GM19238 (cell line): ENCODE measurements around the gene AGPAT4.
"Not testable (repeated sequence)": the region's sequence is repeated elsewhere in the genome, so short reads cannot be mapped to it uniquely, and the experiment has no call there.

ENCODE experiments used
- DNase-seq: peaks from one replicate; pipeline ENCODE4 v3.0.0; 2011; ENCODE audit warnings: low spot score; ENCODE audit not compliant: insufficient read length

AGPAT4 gene

GRCh38 chr6:161273752-161274487 lies at the start of gene AGPAT4:
AGPAT4 (minus strand) TSS chr6:161274061; CDS start chr6:161232213, 41,848 bp downstream.
- peak; percentile 83 for DNase-seq

GRCh38 chr6:161319231-161319630 lies 45.4 kb upstream of the AGPAT4 start:
- no peak for DNase-seq

- no peak for DNase-seq
Observed at GRCh38 chr6:161318456-161318855, 44.6 kb upstream of the AGPAT4 start.

- no peak for DNase-seq
Observed at GRCh38 chr6:161316531-161316930, 42.7 kb upstream of the AGPAT4 start.

- not testable (repeated sequence) for DNase-seq
Observed at GRCh38 chr6:161315246-161315917, 41.5 kb upstream of the AGPAT4 start.

DNA sequence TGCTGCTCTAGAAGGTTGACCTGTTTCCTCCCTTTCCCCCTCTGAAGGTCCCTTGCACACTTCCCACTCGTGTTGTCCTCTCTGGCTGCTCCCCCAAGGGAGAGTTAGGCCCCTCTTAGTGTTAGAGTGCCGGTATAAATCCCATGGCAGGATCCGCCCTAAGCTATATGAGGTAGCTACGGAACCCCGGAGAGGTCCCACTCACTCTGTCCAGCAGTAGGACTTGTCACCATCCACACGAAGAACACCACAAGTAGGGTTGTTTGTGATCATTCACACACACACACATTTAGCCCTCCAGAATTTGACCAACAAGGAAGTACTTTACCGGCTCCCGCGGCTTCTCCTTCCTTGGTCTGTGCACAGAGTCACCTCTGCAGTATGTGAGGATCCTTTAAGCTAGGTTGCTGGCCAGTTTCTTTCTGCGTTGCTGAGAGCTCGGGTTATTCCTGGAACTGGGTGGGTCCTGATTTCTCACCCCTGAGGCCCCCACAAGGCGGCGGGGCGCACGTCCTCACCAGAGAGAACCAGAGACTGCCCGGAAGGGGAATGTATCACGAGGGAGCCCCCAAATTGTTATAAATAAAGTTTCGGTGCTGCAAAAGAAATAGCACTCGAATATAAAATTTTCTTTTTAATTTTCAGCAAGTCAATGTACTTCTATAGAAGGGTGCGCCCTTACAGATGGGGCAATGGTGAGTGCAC lies 40.8 kb upstream of the AGPAT4 start:
- DNase-seq: not testable (repeated sequence)

DNA sequence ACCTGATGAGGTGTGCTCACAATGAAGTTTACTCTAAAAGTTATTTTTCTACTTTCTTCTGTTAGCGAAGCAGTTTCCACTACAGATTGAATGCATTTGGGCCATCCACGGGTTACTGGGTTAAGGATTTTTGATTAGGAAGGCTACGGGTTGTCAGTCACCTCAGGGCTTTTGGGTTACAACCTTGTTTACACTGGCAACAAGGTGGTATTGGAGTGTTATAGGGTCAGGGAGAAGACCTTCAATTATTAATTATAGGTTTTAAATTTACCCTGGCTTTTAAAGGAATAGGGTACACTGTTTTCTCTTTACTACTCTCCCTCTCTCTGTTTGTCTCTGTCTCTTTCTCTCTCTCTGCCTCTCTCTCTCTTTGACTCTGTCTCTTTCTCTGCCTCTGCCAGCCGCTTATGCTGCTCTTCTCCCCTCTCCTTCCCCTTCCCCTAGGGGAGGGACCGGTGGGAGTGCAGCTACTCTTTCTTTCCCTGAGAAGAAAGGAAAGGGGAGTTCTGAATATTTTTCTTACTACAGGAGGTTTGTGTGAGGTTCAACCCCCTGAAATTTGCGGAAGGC lies 40.2 kb upstream of the AGPAT4 start:
- DNase-seq: no peak

- not testable (repeated sequence) for DNase-seq
Observed at GRCh38 chr6:161313475-161313874, 39.6 kb upstream of the AGPAT4 start.

DNA sequence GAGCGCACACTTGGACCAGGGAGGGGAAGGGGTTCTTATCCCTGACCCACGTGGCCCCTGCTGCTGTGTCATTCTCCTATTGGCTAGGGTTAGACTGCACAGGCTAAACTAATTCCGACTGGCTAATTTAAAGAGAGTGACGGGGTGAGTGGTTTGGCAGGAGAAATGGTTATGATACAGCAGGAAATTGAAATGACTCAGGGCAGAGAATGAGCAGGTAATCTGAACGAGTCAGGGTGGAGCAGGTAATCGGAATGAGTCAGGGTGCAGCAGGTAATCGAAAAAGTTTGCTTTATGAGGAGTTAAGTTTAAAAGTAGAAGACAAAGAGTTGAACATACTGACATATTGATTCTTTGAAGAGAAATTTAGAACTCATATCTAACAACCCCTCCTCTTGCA lies 35.9 kb upstream of the AGPAT4 start:
- not testable (repeated sequence) for DNase-seq

DNA sequence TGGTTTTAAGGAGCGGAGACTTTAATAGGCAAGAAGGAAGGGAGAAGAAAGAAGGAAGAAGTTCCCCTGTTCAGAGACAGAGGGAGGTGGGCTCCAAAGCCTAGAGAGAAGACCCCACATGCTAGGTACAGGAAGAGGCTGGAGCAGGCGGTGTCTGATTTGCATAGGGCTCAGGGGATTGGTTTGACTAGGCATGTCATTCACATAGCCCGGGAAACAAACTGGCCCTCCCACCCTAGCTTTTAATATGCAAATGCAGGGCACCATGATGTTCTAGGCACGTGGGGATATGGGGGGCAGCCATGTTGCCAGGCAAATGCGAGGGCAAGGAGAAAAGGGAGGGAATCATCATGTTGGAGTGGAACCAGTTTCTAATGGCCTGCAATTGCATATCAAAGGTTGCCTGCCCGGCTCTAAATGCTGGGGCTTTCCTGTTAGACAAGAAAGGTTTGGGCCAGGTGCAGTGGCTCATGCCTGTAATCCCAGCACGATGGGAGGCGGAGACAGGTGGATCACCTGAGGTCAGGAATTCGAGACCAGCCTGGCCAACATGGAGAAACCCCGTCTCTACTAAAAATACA lies 34.3 kb upstream of the AGPAT4 start:
- no peak for DNase-seq

GRCh38 chr6:161305860-161306259 lies 32.0 kb upstream of the AGPAT4 start:
- no peak for DNase-seq

GRCh38 chr6:161303628-161304340 lies 29.9 kb upstream of the AGPAT4 start:
- no peak for DNase-seq

GRCh38 chr6:161302949-161303348 lies 29.1 kb upstream of the AGPAT4 start:
- DNase-seq: no peak

DNA sequence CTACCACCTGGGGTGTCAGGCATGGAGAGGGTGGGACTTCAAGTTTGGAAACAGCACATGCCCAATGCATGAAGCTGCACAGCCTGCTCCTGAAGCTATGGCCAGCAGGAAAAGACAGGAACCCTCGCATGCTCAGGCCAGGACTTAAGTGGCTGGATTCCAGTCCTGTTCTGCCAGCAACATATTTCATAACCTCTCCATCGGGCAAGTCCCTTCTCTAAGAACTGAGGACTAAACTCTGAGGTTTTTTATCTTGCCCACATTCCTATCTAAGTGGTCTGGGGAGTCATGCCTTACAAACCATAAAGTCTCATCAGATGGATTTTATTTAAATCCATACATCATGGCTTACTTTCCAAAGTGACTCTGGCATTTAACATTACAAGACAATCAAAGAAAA lies 27.5 kb upstream of the AGPAT4 start:
- no peak for DNase-seq

DNA sequence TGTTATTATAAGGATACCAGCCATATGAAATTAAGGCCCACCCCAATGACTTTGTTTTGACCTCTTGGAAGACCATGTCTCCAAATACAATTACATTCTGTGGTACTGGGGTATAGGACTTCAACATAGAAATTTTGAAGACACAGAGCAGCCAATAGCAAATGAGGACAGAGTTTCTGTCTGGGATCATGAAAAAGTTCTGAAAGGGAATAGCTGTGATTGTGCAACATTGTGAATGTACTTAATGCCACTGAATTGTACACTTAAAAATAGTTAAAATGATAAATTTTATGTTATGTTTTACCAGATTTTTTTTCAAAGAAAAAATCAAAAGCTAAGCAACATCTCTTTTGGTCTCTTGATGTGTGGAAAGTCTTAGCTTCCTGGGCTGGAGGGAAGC lies 27.0 kb upstream of the AGPAT4 start:
- DNase-seq: no peak

DNA sequence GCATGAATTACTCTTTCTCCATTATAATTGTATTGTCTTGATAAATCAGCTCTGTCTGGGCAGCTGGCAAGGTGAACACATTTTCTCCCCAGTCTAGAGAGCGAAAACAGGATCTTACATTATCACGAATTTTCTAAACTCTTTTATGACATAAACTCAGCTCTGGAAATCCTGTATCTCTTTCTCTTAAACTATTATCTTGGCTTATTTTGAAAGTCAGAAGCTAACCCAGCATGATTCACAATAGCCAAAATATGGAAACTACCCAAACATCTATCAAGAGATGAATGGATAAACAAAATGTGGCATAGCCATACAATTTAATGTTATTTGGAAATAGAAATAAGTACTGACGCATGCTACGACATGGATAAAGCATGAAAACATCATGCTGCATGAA lies 25.9 kb upstream of the AGPAT4 start:
- no peak for DNase-seq

DNA sequence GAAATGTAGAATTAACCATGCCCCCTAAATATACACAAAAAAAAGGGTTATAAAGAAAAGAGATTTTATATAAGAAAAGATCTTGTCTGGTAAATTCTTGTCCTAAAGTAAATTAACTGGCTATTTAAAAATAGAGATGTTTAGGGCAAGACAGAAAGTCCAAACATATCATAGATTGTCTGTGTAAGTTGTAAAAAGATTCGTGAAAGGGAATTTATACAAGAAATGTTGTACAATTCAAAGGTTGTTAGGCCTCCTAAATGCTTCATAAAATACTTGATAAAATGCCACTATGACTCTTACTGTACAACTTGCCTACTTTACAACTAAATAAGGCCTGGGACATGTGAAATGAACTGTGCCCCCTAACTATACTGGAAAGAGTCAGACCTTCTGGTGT lies 21.9 kb upstream of the AGPAT4 start:
- DNase-seq: no peak

DNA sequence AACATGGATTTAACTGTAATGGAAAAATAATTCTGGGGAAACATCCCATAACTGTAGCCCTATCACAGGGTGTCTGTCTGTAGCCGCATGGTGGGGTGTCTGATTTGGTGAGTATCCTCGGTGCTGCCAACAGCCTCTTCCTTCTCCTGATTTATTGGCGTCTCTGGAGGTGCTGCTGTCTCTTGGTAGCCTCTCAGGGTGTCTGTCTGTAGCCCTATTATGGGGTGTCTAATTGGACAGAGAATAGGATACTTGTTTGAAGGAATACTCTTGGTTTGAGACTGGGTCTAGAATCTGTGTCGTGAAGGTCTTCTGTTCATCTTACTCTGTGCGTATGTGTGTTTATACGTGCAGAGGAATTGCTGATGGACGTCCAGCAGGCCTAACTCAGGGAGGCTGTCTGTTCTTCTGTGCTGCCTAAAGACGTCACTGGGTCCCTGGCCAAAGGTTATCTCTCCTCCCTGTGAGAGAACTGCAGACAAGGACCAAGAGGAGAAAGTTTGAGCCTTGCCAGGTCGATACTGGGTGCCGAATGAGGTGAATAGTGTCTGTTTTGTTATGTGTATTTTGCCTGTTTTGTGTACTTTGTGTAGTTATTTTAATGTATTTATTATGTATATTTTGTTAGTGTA lies 18.9 kb upstream of the AGPAT4 start:
- DNase-seq: no peak

GRCh38 chr6:161292145-161292544 lies 18.3 kb upstream of the AGPAT4 start:
- no peak for DNase-seq

DNA sequence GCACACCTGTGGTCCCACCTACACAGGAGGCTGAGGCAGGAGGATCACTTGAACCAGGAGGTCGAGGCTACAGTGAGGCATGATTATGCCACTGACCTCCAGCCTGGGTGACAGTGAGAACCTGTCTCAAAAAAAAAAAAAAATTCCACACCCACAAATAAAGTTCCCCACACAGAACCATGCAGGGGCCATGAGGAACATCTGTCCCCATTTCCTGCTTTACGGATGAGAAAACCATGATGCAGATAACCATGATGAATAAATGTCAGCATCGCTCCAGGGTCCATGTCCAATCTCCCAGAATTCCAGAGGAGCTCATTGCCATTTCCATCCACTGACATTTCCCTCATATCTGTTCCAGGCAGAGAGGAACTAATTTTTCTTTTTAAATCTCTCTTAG lies 16.9 kb upstream of the AGPAT4 start:
- DNase-seq: no peak

DNA sequence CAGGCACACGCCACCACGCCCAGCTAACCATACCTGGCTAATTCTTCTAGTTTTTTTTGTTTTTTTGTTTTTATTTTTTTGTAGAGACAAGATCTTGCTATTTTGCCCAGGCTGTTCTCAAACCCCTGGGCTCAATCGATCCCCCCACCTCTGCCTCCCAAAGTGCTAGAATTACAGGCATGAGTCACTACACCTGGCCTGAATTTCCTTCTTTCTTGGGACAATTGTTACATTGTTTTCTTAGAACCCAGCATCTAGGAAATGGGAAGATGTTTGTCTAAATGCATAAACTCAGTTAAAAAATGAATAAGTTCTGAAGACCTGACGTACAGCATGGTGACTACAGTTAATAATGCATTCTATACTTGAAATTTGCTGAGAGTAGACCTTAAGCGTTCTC lies 10.8 kb upstream of the AGPAT4 start:
- no peak for DNase-seq
